Heart right ventricle (tissue), 16 donors: Measurements from ENCODE around the gene FAM43B. TPM values are rescaled to one million over a fixed set of nuclear protein-coding genes. Genes with fewer than 3 reads are reported as not detected.

Source experiments
- ATAC-seq, 8 donors: fragments of 200-7000 bp; cut with Tn5 transposase; one replicate each; pipeline ENCODE4 v1.9.1; 2020; ENCODE audit warnings: mild to moderate bottlenecking in 8 of 8, moderate library complexity in 8 of 8, moderate number of reproducible peaks in 1 of 8
- DNase-seq, 2 donors: peaks; one replicate each; pipeline ENCODE4 v3.0.0-alpha.2; 2020
- H3K27ac ChIP-seq, 10 donors: fragments of 200-600 bp; sonication (generic) in 2 of 10; one replicate each; pipeline versions ENCODE4 v1.5.0 to v1.8.0; 2020 to 2022; ENCODE audit warnings: mild to moderate bottlenecking in 3 of 10
- H3K27me3 ChIP-seq, 7 donors: fragments of 200-600 bp; one replicate each; pipeline ENCODE4 v1.8.0; 2021 to 2022; ENCODE audit warnings: mild to moderate bottlenecking in 2 of 7
- H3K36me3 ChIP-seq, 9 donors: fragments of 200-600 bp; sonication (generic) in 1 of 9; one replicate each; pipeline versions ENCODE4 v1.5.0 to v1.8.0; 2020 to 2022; ENCODE audit warnings: mild to moderate bottlenecking in 2 of 9
- H3K4me1 ChIP-seq, 9 donors: fragments of 200-600 bp; sonication (generic) in 1 of 9; one replicate each; pipeline versions ENCODE4 v1.5.0 to v1.8.0; 2020 to 2022; ENCODE audit warnings: mild to moderate bottlenecking in 4 of 9
- H3K4me3 ChIP-seq, 10 donors: fragments of 200-600 bp; sonication (generic) in 2 of 10; one replicate each; pipeline versions ENCODE4 v1.5.0 to v1.8.0; 2020 to 2022; ENCODE audit warnings: mild to moderate bottlenecking in 7 of 10, moderate library complexity in 2 of 10
- H3K9me3 ChIP-seq, 11 donors: fragments of 200-600 bp in 10 of 11; sonication (generic) in 2 of 11; one replicate each; pipeline versions ENCODE4 v1.5.0 to v1.8.0; 2013 to 2022; ENCODE audit warnings: mild to moderate bottlenecking in 2 of 11, control low read depth in 1 of 11, moderate library complexity in 1 of 11
- WGBS, 2 donors: extraction: QIAGEN DNeasy Blood & Tissue Kit; methylation state at CpG; one replicate each; pipeline ENCODE4 v1.1.7; 2013; ENCODE audit warnings: inconsistent platforms in 1 of 2; 5-methylcytosine and 5-hydroxymethylcytosine counted together
- intact Hi-C, 10 donors: fragments of 100-400 bp; cut with DNase I; formaldehyde crosslinking; loops; one replicate each; pipeline versions ENCODE4 v1.11.1 to v1.14.2; 2022
- polyA plus RNA-seq, 2 donors: library from polyadenylated mRNA; stranded (reverse); fragments of 200-250 nt; gene quantifications; one replicate each; pipeline ENCODE4 v1.2.3, GENCODE V29; 2013
- total RNA-seq, 10 donors: library from RNA; stranded (reverse); fragmentation: NEBNext Ultra II Directional in 3 of 10; extraction: Animal tissue kit (Norgen Biotek cat#: 25700) in 3 of 10; gene quantifications; one replicate each; pipeline versions ENCODE4 v1.2.1 to v1.2.4, GENCODE V29; 2021 to 2023
- TF ChIP-seq, protein P1 (sequence below), 9 donors: fragments of 200-600 bp; sonication (generic) in 2 of 9; IDR thresholded peaks; one replicate each; pipeline versions ENCODE4 v1.5.0 to v1.8.0; 2021 to 2022; ENCODE audit warnings: antibody characterized with exemption in 9 of 9, mild to moderate bottlenecking in 5 of 9, moderate library complexity in 1 of 9
- donor health status: Arrhythmogenic right ventricular cardiomyopathy.
- donor health status: ischemic (EF 13 %, LVEDD 7.1; RV severe dilation, severe dysfunction).
- donor health status: healthy with polysubstance abuse.
- donor health status: DM: no; HTN: yes; CAD: no.
- donor health status: DM: no; HTN: no; CAD: no.
- donor health status: ischemic (EF 25% LVEDD 6.9; RV normal size, moderate dysfunction).
- donor health status: ischemic (EF 25% LVEDD 5.7; RV mildly dilated, moderate dysfunction).
- donor health status: healthy.
- donor health status: DM: yes; HTN: yes; CAD: no.
- donor health status: Ischemic cardiomyopathy.
- donor health status: ischemic (EF 35%, LVEDD 5.7; RV mildly dilated, moderate dysfunction).
- donor health status: nonischemic (EF 11% LVEDD 7.7; RV severe dilation, severe dysfunction).
- donor health status: DM: yes; HTN: yes; CAD: no.
- donor health status: PGD.
- donor health status: ischemic (EF 29% LVEDD 5.4; RV normal size, mild dysfunction).
- donor health status: nonischemic (EF 23%, LVEDD 6.1; RV moderate dilation, normal function).

FAM43B gene
- total and polyA plus RNA-seq, 12 donors: 1.0 to 16.3 (median 2.3) TPM

DNA sequence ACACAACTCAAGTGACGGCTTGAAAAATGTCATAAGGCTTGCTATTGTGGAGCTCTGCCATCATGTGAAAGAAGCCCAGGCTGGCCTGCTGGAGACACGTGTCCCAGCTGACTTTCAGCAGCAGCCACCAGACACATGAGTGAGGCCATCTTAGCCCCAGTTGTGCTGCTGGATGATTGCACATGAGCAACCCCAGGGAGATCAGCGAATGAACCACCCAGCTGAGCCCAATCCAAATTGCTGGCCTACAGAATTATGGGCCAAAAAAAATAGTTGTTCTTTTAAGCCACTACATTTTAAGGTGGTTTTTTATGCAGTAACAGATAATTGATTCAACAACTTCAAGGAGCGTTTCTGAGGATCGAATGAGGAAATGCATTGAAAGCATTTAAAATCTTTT is 19.1 kb downstream of the FAM43B start:
- H3K36me3 ChIP-seq: no peaks in the 10 kb centered on the region
- DNase-seq: no peak
- no peak overlapping the region for H3K4me3 ChIP-seq
- ATAC-seq: no peak
- H3K27ac ChIP-seq: no peak overlapping the region
- peaks cover 0 to 10% (median 0%) of the 10 kb centered on the region in 11 donors for H3K9me3 ChIP-seq
- H3K4me1 ChIP-seq: peaks cover 0 to 5% (median 0%) of the 10 kb centered on the region in 9 donors
- TF ChIP-seq, protein P1, sequence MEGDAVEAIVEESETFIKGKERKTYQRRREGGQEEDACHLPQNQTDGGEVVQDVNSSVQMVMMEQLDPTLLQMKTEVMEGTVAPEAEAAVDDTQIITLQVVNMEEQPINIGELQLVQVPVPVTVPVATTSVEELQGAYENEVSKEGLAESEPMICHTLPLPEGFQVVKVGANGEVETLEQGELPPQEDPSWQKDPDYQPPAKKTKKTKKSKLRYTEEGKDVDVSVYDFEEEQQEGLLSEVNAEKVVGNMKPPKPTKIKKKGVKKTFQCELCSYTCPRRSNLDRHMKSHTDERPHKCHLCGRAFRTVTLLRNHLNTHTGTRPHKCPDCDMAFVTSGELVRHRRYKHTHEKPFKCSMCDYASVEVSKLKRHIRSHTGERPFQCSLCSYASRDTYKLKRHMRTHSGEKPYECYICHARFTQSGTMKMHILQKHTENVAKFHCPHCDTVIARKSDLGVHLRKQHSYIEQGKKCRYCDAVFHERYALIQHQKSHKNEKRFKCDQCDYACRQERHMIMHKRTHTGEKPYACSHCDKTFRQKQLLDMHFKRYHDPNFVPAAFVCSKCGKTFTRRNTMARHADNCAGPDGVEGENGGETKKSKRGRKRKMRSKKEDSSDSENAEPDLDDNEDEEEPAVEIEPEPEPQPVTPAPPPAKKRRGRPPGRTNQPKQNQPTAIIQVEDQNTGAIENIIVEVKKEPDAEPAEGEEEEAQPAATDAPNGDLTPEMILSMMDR (IDR thresholded peaks at IDR 0.05): no peak
- intact Hi-C loops: loop anchor here in 2 of 10 donors (10.0 kb wide), 1 partner anchor 47 kb away; no protein-coding TSS in a partner anchor
- H3K27me3 ChIP-seq: peaks cover 0 to 22% (median 5%) of the 10 kb centered on the region in 7 donors
- 77 to 80% methylated on average over 5 of the region's 5 CpGs for WGBS, 2 donors

GRCh38 chr1:20573987-20574386 is 21.6 kb downstream of the FAM43B start:
- no peaks in the 10 kb centered on the region for H3K36me3 ChIP-seq
- WGBS, 2 donors: 79 to 80% methylated on average over 1 of the region's 1 CpG
- H3K9me3 ChIP-seq: peaks cover 0 to 10% (median 0%) of the 10 kb centered on the region in 11 donors
- H3K27ac ChIP-seq: no peak overlapping the region
- intact Hi-C loops: loop anchor here in 4 of 10 donors (2.0 to 10.0 kb wide), 3 partner anchors 49 to 67 kb away; partner anchors contain the start of gene PINK1 (in 1 of the 4)
- ATAC-seq: no peak
- no peak for DNase-seq
- peaks cover 0 to 17% (median 5%) of the 10 kb centered on the region in 7 donors for H3K27me3 ChIP-seq
- peaks cover 0 to 5% (median 0%) of the 10 kb centered on the region in 9 donors for H3K4me1 ChIP-seq
- H3K4me3 ChIP-seq: no peak overlapping the region
- TF ChIP-seq, protein P1 (IDR thresholded peaks at IDR 0.05): no peak

DNA sequence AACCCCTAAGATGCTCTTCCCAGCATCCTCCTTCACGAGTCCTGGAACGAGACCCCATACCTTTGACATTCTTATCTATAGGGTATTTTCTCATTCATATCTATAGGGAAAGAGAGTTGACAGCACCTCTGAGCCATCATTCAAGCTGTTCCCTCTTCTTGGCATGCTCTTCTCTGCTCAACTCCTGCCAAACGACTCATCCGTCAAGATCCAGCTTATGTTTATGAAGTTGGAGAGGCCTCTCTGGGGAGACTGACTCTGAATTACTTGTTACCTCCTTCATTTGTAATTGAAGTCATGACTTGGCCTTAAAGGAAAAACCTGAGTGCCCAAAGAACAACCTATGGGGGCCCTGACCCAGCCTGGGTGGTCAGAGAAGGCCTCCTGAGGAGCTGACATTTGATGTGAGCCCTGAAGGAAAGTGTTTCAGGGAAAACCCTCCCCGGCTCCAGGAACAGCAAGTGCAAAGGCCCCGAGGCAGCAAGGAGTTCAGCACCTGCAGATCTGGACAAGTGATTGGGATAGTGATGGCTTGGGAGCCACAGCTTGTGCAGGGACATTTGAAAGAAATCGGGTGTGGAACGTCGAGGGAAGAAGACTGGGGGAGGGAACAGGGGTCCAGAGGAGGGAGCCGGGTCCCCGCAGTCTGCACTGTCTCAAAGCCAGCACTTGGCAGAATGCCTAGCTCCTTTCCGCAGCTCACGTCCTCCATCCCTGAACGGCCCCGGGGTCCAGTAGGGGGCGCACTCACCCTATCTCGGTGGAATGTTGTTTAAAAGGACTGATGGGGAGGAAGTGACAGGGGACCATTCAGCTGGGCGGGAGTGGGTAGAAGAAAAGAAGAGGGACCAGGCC is 22.5 kb downstream of the FAM43B start:
- TF ChIP-seq, protein P1 (IDR thresholded peaks at IDR 0.05): peak; percentile 62 to 89 (median 75)
- no peak overlapping the region for H3K27ac ChIP-seq
- peak; percentile 87 to 88 for DNase-seq
- H3K4me1 ChIP-seq: peaks cover 0 to 5% (median 0%) of the 10 kb centered on the region in 9 donors
- peaks cover 0 to 12% (median 2%) of the 10 kb centered on the region in 7 donors for H3K27me3 ChIP-seq
- 17 to 22% methylated on average over 18 of the region's 18 CpGs for WGBS, 2 donors
- H3K4me3 ChIP-seq: no peak overlapping the region
- intact Hi-C loops: loop anchor here in 9 of 10 donors (1.0 to 10.0 kb wide), 7 partner anchors 48 to 67 kb away; partner anchors contain the start of gene PINK1 (in 8 of the 9)
- H3K36me3 ChIP-seq: no peaks in the 10 kb centered on the region
- peak; percentile 91 to 97 (median 96) for ATAC-seq
- peaks cover 0 to 10% (median 0%) of the 10 kb centered on the region in 11 donors for H3K9me3 ChIP-seq

- 71 to 84% methylated on average over 10 of the region's 10 CpGs for WGBS, 2 donors
- TF ChIP-seq, protein P1 (IDR thresholded peaks at IDR 0.05): peak in 1 of 9 donors; percentile 3
- Histone ChIP-seq H3K4me3 (no peak overlapping the region), H3K36me3 (no peaks in the 10 kb centered on the region), H3K27ac (no peak overlapping the region), H3K27me3 (peaks cover 0 to 8% (median 0%) of the 10 kb centered on the region in 7 donors), H3K4me1 (peaks cover 0 to 5% (median 0%) of the 10 kb centered on the region in 9 donors), H3K9me3 (peaks cover 0 to 10% (median 0%) of the 10 kb centered on the region in 11 donors)
- intact Hi-C loops: loop anchor here in 9 of 10 donors (1.0 to 10.0 kb wide), 7 partner anchors 48 to 67 kb away; partner anchors contain the start of gene PINK1 (in 8 of the 9)
- DNase-seq (no peak), ATAC-seq (peak in 4 of 8 donors; percentile 23 to 39 (median 28))
These were observed 23.4 kb downstream of the FAM43B start for GRCh38 chr1:20575541-20576336.
